Hematopoietic multipotent progenitor cell treated with erythropoietin and hydrocortisone succinate and interleukin-3 and kit ligand, for 8 days (in vitro differentiated cells): ENCODE data around the gene VIPAS39.
A peak's percentile ranks its signal among the peaks of the same experiment; 100 is the strongest.

Experiments
- DNase-seq: peaks from one replicate; pipeline ENCODE4 v3.0.0-alpha.2; 2015

Gene VIPAS39

DNA sequence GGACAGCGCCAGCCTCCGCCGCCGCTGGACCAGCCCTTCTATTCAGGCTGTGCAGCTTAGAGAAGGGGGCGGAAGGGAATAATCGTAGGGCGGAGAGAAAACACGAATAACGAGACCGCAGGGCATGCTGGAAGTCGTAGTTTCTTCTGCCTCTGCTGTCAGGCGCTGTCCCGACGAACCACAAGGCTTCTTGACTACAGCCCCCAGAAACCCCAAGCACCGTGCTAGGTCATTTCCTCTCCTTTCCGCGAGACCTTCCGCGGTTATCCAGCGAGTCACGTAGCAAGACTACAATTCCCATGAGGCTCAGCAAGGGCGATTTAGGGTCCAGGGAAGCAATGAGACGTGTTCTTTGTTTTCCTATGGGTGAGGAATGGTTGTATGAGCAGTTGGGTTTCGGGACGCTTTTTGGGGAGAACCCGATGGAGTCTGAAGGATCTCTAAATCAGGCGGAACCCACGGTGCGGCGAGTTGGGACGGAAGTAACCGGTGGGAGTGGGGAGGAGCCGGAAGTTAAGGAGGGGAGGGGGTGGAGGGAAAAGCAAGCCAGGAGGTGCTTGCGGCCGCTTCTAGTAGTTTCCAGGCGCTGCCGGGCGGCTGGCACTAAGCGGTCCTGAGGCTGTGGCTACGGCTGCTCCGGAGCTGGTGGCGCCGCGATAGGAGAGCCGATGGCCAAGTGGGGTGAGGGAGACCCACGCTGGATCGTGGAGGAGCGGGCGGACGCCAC is at the start of gene VIPAS39, which contains the start of gene AHSA1:
Gene VIPAS39, minus strand, starts transcription at position 80 of the 727 bp plus-strand sequence. CDS start 3,499 bp downstream, outside the sequence.
Gene AHSA1, plus strand, starts transcription at position 572 of the 727 bp plus-strand sequence. Its CDS starts 97 bp downstream, at position 669.
- DNase-seq: peak; percentile 99

DNA sequence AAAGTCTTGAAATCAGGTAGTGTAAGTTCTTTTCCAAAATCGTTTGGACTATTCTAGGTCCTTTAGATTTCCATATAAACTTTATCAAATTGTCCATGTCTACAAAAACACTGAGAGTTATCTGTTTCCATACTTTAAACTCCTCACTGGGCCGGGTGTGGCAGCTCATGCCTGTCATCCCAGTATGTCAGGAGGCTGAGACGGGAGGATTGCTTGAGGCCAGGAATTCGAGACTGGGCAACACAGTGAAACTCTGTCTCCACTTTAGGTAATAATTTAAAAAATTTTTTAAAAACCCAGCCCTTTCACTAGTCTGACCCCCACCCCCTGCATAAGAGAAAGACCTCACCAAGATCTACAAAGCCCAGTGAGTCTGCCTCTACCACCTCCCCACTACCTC is 47.6 kb upstream of the VIPAS39 start:
- no peak for DNase-seq

DNA sequence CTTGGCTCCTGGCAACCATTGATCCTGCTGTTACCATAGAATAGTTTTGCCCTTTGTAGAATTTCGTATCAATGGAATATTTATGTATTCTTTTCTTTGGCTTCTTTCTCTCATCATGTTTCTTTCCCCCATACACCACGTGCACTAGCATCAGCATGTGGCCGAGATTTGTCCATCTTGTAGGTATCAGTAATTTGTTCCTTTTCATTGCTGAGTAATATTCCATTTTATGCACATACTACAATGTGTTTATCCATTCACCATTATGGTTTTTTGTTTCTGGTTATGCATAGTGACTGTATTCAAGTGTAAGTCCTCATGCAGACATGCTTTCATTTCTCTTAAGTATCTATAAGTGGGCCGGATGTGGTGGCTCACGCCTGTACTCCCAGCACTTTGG is 45.7 kb upstream of the VIPAS39 start:
- DNase-seq: no peak

DNA sequence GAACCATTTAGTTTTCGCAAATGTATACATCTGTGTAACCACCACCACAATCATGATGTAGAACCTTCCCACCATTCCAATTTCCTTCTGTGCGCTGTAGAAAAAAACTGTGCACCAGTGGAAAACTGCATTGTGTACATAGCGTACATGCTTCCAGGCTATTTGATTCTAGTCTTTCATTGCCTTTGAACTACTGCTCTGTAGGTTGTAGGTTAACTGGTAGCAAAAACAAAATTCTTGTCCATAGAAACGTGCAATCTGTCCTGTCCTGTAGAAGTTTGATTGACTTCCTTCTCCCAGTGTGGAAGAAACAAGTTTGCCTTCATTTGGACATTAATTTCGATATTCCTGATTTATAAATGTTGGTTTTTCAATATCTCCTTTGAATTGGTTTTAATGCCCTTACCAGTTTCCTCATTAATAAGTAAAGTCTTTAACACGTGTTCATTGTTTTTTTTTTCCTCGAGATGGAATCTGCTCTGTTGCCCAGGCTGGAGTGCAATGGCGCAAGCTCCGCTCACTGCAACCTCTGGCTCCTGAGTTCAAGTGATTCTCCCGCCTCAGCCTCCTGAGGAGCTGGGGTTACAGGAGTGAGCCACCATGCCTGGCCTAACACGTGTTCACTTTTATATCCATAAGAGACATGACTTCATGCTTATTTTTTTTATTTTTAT is 44.8 kb upstream of the VIPAS39 start:
- DNase-seq: no peak

DNA sequence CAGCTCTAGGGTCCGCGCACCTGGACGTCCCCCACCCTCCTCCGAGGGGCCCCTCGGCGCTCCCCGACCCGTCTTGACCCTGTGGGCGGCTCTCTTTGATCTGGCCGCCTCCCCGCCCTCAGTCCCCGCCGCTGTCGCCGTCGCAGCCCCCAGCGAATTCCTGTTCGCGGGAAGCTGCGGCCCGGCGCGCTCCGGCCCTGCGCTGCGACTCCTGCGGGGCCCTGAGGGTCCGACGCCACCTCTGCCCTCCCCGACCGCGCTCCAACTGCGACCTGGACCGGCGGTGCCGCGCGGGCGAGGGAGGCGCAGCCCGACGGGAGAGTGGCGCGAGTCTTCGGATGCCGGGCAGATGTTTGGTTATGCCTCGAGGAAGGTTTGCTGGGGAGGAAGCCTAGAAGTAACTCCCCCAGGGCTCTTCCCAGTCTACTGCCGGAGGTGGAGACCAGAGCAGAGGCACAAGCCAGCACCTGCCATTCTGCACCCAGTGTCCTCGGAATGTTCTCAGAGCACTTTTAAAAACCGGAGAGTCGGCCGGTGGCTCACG is 41.7 kb upstream of the VIPAS39 start:
- DNase-seq: no peak

DNA sequence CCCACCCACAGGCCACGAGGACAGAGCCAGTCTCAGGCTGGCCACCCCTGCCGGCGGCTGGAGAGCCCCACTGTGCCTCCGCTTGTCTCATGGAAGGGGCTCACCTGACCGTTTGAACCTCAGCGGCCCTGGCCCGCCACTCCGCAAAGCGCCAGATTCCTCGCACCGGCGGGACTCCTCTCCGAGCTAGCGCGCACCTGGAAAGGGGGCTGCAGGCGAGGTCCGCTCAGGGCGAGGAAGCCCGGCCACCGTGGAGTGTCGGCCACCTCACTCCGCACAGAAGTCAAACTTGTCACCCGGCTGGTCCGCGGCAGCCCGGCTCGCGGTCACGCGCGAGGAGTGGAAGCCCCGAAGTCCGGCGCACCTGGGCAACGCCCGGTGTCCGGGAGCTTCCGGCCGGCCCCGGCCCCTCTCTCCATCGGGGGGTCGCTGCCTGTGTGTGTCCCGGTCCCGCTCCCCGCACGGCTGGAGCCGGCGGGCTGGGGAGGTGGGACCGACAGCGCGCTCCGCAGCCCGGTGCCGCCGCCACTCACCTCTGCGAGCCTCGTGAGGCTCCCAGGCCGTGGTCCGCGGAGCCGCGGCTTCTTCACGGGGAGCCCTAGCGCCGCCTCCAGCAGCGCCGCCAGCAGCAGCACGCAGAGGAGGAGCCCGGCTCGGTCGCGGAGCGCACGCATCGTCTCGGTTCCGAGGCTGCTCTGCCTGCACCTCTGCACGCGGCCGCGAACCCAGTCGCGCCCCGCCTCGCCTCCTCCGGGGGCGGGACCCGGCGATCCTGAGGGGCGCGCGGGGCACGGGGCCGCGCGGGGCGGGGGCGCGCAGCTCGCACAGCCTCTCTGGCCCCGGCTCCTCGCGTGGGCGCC is 40.9 kb upstream of the VIPAS39 start, which contains the start of gene ISM2:
Gene ISM2, minus strand, starts transcription at position 697 of the 860 bp plus-strand sequence. Its CDS starts 23 bp downstream, at position 674.
- DNase-seq: peak; percentile 19

DNA sequence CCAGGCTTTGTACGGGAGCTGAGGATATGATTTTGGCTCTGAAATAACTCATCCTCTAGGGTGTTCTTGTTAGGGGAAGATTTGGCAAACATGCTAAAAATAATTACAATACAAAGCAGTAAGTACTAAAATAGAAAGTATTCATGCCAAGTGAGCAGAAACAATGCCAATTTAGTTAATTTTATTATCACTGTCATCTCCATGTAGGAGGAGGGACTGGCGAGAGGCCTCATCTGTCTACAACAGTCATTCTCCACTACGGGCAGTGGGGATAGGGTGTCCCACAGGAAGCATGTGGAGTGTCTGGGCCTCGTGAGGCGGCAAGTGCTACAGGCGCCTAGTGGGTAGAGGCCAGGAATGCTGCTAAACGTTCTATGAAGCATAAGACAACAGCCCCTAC is 37.9 kb upstream of the VIPAS39 start:
- DNase-seq: no peak

DNA sequence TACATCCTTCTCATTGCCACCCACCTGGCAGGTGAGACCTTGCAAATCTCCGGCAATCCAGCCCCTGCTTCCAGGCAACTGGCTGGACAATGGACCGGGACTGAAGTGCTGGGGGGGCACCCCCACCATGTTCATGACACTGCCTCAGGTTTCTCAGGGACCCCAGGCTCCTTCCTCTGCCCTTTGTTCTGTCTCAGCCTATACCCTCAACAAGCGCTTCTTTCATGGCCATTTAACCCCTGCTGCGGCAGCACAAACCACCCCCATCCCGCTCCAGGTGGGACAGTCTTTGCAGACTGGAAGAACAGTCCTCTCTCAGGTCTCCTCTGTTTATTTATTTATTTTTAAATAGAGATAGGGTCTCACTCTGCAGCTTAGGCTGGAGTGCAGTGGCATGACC is 33.7 kb upstream of the VIPAS39 start:
- no peak for DNase-seq

DNA sequence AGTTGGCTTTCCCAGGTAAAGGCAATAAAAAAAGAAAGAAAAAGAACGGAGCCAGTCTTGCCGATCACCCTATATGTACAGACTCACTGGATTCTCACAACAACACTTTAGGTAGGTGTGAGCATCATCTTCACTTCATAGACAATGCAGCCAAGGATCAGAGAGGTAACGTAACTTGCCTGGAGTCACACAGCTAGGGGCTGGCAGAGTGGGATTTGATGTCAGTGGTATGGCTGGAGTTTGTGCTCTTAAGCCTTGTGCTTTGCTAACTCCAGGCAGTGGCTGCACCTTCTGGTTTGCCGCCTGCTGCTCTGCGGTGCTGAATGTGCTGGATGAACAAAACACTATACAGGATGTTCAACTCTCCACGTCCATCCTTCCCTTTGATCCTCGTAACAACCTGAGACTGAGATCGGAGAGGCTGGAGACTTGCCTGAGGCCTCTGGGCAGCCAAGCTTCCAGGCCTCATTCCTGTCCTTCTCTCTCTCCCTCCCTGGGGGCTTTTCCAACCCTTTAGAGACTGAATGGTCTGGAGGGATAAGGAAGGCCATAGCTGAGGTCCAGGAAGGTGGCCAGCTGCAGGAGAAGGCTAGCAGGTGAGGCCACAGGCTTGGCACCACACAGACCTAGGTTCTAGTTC is 33.1 kb upstream of the VIPAS39 start:
- DNase-seq: no peak

DNA sequence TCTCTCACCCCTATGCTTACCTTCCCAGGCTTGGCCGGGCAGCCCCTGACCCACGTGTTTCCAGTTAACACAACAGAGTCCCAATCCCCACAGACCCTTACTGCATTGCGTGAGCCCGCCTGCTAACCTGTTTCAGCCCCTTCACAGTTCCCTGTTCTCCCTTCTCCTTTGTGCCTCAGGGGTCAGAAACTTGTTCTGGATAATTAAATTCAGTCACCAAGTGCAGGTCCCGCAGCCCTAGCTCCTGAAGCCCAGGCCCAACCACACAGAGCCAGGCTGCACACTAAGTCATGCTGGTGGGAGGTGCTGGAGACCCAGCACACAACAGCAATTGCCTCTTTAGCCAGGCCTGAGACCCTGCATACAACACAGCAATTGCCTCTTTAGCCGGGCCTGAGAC is 31.6 kb upstream of the VIPAS39 start:
- DNase-seq: no peak

DNA sequence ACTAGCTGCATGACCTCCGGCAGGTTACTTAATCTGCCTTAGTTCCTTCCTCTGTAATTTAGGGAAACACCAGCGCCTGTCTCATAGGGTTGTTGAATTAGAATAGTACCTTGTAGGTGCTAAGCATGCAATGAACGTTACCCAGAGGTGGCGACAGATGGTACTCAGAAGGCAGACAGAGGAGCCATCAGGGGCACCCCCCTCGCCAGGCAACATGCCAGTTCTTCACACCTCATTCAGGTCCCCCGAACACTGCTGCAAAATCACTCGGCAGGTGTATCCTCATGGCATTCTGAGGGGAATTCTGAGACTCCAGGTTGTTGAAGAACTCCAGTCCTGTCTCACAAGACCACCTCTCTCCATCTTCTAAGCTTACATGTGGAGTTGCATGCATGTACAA is 31.2 kb upstream of the VIPAS39 start:
- DNase-seq: no peak

DNA sequence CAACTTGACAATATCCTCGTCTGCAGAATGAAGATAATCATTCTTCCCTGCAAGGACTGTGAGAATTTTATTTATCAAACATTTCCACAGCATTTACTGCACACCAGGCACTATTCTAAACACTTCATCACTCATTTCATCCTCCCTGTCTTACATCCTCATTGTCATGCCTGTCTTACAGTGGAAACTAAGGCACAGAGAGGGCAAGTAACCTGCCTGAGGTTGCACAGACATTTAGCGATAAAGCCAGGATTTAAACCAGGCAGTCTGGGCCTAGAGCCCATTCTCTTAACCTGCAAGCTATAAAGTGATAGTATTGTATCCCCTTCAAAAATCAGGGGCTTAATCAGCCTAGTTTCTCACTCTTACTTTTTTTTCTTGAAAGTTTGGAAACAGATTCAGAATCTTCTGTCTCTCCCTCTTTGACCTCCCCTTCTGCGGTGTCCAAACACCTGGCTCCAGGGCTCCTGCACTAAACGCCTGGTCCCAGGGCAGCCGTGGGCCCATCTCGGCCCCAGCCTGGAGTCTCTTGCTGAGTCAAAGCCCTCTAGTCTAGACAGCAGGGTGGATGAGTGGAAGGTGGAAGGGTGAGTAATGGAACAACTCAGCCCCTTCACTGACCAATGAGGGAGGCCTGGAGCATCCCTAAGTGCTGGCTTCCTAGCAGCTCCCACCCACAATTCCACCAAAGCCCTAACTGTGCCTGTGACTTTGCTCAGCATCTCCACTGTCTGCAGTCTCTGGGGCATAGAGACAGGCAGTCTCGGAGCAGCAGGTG is 28.7 kb upstream of the VIPAS39 start:
- DNase-seq: peak; percentile 18

DNA sequence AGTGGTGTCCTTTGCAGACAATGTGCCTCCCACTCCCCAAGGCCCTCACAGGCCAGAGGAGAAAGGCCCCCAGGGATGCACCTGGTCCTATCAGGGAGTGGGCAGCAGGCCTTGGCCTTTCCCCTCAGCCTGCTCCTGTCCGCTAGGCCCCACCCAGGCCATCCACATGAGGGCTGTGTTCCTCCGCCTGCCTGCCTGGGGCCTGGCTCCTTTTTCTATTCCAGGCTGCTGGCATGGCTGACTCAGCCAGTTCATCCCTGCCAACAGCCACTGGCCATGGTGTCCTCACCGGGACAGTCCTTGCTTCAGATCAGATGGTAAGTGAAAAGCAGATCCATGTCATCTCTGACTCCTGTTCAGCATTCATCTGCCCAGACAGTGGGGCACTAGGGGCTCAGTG is 27.9 kb upstream of the VIPAS39 start:
- DNase-seq: no peak

DNA sequence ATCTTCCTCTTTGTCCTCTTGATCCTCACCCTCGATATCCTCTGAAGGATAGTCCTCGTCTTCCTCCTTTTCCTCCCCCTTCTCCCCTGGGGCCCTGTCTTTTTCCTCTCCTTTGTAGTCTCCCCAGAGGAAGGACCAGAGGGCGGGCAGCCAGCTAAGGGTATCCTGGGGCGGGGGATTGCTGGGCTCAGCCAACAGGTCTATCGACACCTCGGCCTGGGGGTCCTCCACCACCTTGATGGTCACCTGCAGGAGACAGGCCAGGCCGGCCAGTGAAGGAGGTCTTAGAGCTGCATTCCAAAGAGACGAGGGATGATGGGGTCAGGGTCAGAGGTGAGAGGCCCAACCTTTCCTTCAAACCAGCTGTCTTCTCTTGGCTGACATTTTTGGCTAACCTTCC is 25.0 kb upstream of the VIPAS39 start:
- DNase-seq: no peak

DNA sequence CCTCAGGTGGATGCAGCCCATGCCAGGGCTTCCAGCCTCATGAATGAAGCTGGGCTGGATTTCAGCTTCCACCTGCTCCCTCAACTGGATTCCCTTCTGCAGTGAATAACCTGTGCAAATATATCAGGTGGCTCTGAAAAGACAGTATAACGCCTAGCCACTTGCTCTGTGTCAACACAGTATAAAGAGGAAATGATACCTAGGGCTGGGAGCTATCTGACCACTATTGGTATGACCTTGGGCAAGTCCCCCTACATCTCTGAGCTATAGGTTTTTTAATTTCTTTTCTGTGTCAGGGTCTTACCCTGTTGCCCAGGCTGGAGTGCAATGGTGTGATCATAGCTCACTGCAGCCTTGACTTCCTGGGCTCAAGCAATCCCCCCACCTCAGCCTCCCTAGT is 21.4 kb upstream of the VIPAS39 start:
- no peak for DNase-seq

DNA sequence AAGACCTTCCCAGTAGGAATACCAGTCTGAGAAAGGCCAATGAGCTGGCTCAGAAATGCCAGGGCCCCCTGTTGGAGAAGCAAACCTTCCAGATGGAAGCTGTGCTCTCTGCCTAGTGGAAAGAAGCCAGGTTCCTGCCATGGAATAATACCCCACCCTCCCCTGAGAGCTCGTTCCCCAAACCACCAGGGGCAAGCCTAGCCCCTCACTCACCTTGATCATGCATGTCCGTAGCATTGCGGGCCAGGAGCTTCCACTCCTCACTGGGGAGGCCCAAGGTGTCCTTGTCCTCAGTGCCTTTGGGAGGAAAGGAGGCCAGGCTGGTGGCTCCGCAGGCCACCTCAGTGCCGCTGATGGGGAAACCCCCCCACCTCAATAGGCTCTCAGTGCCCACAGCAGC is 20.6 kb upstream of the VIPAS39 start:
- no peak for DNase-seq

DNA sequence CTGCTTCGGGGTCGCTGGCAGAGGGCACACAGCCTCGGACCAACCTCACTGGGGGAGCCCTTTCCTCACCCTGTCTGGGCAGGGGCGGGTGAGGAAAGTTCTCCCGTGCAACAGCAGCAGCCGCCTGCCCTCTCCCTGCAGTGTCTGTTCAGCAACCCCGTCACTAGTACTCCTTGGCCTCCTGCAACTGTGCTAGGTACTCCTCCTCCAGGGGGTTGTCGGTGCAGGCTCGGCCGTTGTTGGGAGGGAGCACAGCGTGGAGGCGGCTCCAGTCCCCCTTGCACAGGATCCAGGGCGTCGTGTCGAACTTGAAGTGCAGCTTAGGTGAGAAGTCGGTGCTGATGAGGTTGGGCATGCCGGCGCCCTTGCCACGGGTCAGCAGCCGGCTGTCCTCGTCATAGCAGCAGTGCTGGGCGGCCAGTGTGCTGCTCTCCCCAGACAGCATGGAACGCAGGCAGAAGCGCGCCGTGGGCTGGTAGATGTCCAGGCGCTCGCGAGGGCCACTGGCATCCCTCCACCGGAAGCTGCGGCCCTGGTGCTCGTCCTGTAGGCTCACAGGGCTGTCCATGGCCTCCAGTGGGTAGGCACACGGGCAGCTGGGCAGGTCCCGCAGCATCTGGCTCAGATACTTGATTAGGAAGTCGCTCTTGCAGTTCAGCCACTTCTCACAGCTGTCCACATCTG is 18.2 kb upstream of the VIPAS39 start:
- no peak for DNase-seq

DNA sequence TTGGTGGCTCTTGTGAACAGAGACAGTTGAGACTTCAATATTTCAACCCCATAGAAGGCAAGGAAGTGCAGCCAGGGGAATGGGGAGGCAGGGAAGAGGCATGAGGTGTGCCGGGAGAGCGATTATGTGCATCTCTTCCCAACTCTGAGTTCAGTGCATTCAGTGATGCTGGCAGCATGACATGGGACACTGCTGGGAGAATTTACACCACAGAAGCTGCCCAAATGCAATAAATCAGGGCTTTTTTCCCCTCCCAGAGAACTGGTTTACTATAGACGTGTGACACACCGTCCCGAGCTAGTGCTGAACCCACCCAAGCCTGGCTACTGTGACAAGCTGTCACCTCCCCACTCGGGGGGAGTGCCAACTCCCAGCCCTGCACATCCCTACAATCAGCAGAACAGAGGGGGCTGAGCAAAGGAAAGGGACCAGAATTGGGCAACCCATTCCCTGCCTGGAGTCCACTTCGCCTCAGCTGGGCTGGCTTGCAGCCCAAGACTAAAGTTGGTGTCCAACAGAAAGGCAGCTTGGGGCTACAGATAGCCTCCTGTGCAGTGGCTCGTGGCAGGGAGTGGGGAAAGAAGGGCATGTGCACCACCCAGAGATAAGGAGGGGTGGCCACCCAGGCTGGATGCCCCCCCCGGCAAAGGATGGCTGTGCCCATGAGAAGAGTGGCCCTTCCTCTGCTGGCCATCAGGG is 17.2 kb upstream of the VIPAS39 start:
- peak; percentile 64 for DNase-seq

DNA sequence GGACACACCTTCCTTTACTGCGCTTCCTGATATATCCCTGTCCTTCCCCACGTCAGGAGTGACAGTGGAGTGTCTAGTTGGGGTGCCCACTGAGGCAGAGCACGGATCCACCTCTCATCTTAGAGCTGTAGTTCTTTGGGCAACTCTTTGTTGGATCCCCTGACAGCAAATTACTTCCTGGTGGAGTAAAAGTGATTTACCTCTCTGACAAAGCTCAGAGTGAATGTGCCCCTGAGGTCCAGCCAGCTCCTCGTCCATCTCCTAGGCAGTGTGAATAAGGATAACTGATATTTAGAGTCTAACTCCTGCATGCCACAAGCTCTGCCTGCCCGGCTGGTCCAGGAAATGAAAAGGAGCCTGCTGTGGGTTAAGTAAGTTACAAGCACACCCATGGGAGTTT is 16.5 kb upstream of the VIPAS39 start:
- no peak for DNase-seq

DNA sequence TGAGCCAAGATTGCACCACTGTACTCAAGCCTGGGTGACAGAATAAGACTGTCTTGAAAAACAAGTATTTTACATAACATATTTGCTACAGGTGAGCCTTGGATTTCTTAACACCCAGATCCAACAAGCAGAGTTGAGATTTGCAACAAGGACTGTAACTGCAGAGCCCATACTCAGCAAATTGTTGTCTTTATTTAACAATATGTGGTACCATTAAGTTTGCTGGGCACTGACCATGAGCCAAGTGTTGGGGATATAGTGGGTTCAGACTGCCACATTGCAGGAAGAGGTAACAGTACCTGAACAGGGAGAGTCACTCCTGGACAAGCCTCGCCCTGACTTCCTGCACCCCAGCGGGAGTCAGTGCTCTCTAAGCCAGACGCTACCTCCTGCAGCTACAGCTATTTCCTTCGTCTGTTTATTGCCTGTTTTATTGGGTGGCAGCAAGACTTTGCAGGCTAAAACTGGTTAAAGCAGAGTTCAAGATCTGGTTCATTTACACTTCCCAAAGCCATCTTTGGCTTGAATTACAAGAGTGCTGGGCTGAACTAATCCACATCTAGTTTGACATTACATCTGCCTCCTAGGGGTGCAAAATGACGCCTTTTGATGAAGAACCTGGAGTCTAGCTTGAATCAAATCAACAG is 12.9 kb upstream of the VIPAS39 start:
- no peak for DNase-seq
